ENCODE results near the gene KRT79.

GRCh38 chr12:52792185-52793029 lies 41.7 kb downstream of the KRT79 start:
- TF ChIP-seq SUZ12 (IDR thresholded peaks at IDR 0.05; ENCODE audit: extremely low read depth, insufficient read depth, insufficient read length) (no peak), YY1 (IDR thresholded peaks at IDR 0.05; ENCODE audit: insufficient read depth, insufficient read length) (no peak), ZNF274 (IDR thresholded peaks at IDR 0.05; ENCODE audit: low read depth, low read length) (no peak)
